HCT116 (cell line): ENCODE measurements around the gene ABCD1. TPM values are rescaled to one million over a fixed set of nuclear protein-coding genes. Genes with fewer than 3 reads are reported as not detected.

Experiments
- ATAC-seq: fragments of 200-7000 bp; cut with Tn5 transposase; 2 replicates; pipeline ENCODE4 v1.9.1; 2020; ENCODE audit warnings: mild to moderate bottlenecking, moderate library complexity
- BruUV-seq: library from RNA; stranded (reverse); fragments of 400-500 nt; replicated peaks from 2 replicates; lab custom pipeline; 2021; lab: Mats Ljungman, UMichigan
- CTCF ChIA-PET: fragments of 300-600 bp; sonication (Branson Sonifier 250); formaldehyde crosslinking; loops from one replicate; lab custom pipeline; 2021; ENCODE audit warnings: antibody characterized with exemption; lab: Charles Lee
- POLR2A ChIA-PET: fragments of 300-600, 350-600 bp; sonication (Branson Sonifier 250); formaldehyde crosslinking; loops from one replicate; lab custom pipeline; 2021; ENCODE audit warnings: antibody characterized with exemption; lab: Charles Lee
- RAD21 ChIA-PET, 2 experiments: fragments of 300-600 bp; sonication (Branson Sonifier 250); formaldehyde crosslinking; loops; one replicate each; lab custom pipeline; 2023; ENCODE audit warnings: low total read pairs in 2 of 2; ENCODE audit not compliant: uncharacterized antibody in 2 of 2, unreplicated experiment in 2 of 2, low non-redundant PET in 1 of 2; lab: Charles Lee
- DNase-seq: peaks from one replicate; pipeline ENCODE4 v3.0.0-alpha.2; 2010; ENCODE audit warnings: low read depth, low spot score
- H2AFZ ChIP-seq: fragments of 200-600 bp; shearing (Covaris generic), sonication (generic); 2 replicates; pipeline ENCODE4 v1.6.1; 2017; ENCODE audit warnings: low read depth, mixed run types, mixed read lengths, antibody characterized with exemption, low read length; ENCODE audit not compliant: poor library complexity, severe bottlenecking
- H3K27ac ChIP-seq: 2 replicates; pipeline ENCODE4 v1.5.1; 2012; ENCODE audit warnings: low read depth, low read length
- H3K27me3 ChIP-seq: fragments of 200-600 bp; sonication (generic); 2 replicates; pipeline ENCODE4 v1.6.1; 2016; ENCODE audit warnings: mixed run types, low read length, mixed read lengths; ENCODE audit not compliant: insufficient read depth
- H3K36me3 ChIP-seq, 2 experiments: fragments of 200-500 bp in 1 of 2; fragments of 200-600 bp in 1 of 2; sonication (Bioruptor generic) in 1 of 2; sonication (generic) in 1 of 2; 2 replicates each; pipeline versions ENCODE4 v1.5.1 to v1.6.1; 2014 to 2016; ENCODE audit warnings: low read length in 2 of 2, inconsistent platforms in 1 of 2, mixed read lengths in 1 of 2, mixed run types in 1 of 2; ENCODE audit not compliant: insufficient read depth in 2 of 2, control insufficient read depth in 1 of 2
- H3K4me1 ChIP-seq, 2 experiments: fragments of 200-600 bp in 1 of 2; sonication (generic) in 1 of 2; 2 replicates each; pipeline versions ENCODE4 v1.5.1 to v1.6.1; 2012 to 2017; ENCODE audit warnings: low read length in 2 of 2, inconsistent platforms in 1 of 2, mild to moderate bottlenecking in 1 of 2, mixed read lengths in 1 of 2, mixed run types in 1 of 2, moderate library complexity in 1 of 2; ENCODE audit not compliant: insufficient read depth in 2 of 2, control insufficient read depth in 1 of 2
- H3K4me2 ChIP-seq: fragments of 200-600 bp; sonication (generic); 2 replicates; pipeline ENCODE4 v1.6.1; 2017; ENCODE audit warnings: mixed run types, low read length, mixed read lengths
- H3K4me3 ChIP-seq, 2 experiments: fragments of 200-600 bp in 1 of 2; sonication (generic) in 1 of 2; replicated peaks in 1 of 2; 2 replicates each; pipeline ENCODE4 v1.5.1; 2011 to 2016; ENCODE audit warnings: low read length in 2 of 2, control low read depth in 1 of 2, low read depth in 1 of 2, mild to moderate bottlenecking in 1 of 2, mixed read lengths in 1 of 2, mixed run types in 1 of 2
- H3K79me2 ChIP-seq: fragments of 200-600 bp; sonication (generic); 2 replicates; pipeline ENCODE4 v1.6.1; 2017; ENCODE audit warnings: mild to moderate bottlenecking, mixed run types, low read length, moderate library complexity, mixed read lengths; ENCODE audit not compliant: insufficient read depth
- H3K9ac ChIP-seq: fragments of 200-600 bp; sonication (generic); 2 replicates; pipeline ENCODE4 v1.6.1; 2016; ENCODE audit warnings: low read length, mixed read lengths
- H3K9me2 ChIP-seq: fragments of 200-600 bp; sonication (generic), shearing (Covaris generic); 2 replicates; pipeline ENCODE4 v1.6.1; 2017; ENCODE audit warnings: mixed run types, mild to moderate bottlenecking, moderate library complexity; ENCODE audit not compliant: insufficient read depth
- H3K9me3 ChIP-seq, 2 experiments: fragments of 200-500 bp in 1 of 2; fragments of 200-600 bp in 1 of 2; sonication (Bioruptor generic) in 1 of 2; sonication (generic) in 1 of 2; 2 replicates each; pipeline ENCODE4 v1.6.1; 2014 to 2017; ENCODE audit warnings: low read length in 2 of 2, mixed read lengths in 2 of 2, inconsistent platforms in 1 of 2, low read depth in 1 of 2, mild to moderate bottlenecking in 1 of 2, mixed run types in 1 of 2, moderate library complexity in 1 of 2; ENCODE audit not compliant: control insufficient read depth in 1 of 2, insufficient read depth in 1 of 2
- H4K20me1 ChIP-seq: fragments of 200-600 bp; sonication (generic), shearing (Covaris generic); 2 replicates; pipeline ENCODE4 v1.6.1; 2017; ENCODE audit warnings: mixed run types, mild to moderate bottlenecking, moderate library complexity; ENCODE audit not compliant: insufficient read depth
- ELF1 ChIP-seq: IDR thresholded peaks from 2 replicates; pipeline ENCODE4 v1.6.1; 2012; ENCODE audit warnings: low read depth, borderline replicate concordance
- EZH2 ChIP-seq: fragments of 200-600 bp; sonication (generic); IDR thresholded peaks from 2 replicates; pipeline ENCODE4 v1.6.1; 2017; ENCODE audit warnings: antibody characterized with exemption, mixed run types
- EZH2phosphoT487 ChIP-seq: fragments of 200-600 bp; IDR thresholded peaks from 2 replicates; pipeline ENCODE4 v1.6.1; 2018; ENCODE audit warnings: antibody characterized with exemption, borderline replicate concordance
- MAX ChIP-seq: IDR thresholded peaks from 2 replicates; pipeline ENCODE4 v1.6.1; 2012
- POLR2AphosphoS5 ChIP-seq: IDR thresholded peaks from 2 replicates; pipeline ENCODE4 v1.6.1; 2011; ENCODE audit warnings: mild to moderate bottlenecking, low read depth, low read length, moderate library complexity
- RAD21 ChIP-seq: IDR thresholded peaks from 2 replicates; pipeline ENCODE4 v1.6.1; 2012; ENCODE audit warnings: low read depth, mild to moderate bottlenecking
- SIN3A ChIP-seq: IDR thresholded peaks from 2 replicates; pipeline ENCODE4 v1.6.1; 2012; ENCODE audit warnings: low read depth
- TCF7L2 ChIP-seq: IDR thresholded peaks from 2 replicates; pipeline ENCODE4 v1.7.0; 2011; ENCODE audit warnings: borderline replicate concordance, inconsistent platforms; ENCODE audit not compliant: insufficient read depth, insufficient read length; ENCODE audit errors: extremely low read depth
- YY1 ChIP-seq: IDR thresholded peaks from 2 replicates; pipeline ENCODE4 v1.6.1; 2011; ENCODE audit warnings: low read length, low read depth, moderate library complexity, mild to moderate bottlenecking; ENCODE audit not compliant: insufficient replicate concordance; ENCODE audit errors: extremely low read depth
- ZBTB33 ChIP-seq: IDR thresholded peaks from 2 replicates; pipeline ENCODE4 v1.6.1; 2011; ENCODE audit warnings: mild to moderate bottlenecking, low read length, moderate library complexity; ENCODE audit not compliant: insufficient replicate concordance; ENCODE audit errors: extremely low read depth
- ZFX ChIP-seq: fragments of 450-650 bp; IDR thresholded peaks from 2 replicates; pipeline ENCODE4 v1.6.1; 2017
- intact Hi-C: fragments of 100-400 bp; cut with micrococcal nuclease; formaldehyde crosslinking; loops from 2 replicates; pipeline ENCODE4 v1.10.0; 2022
- total RNA-seq: library from RNA; stranded (reverse); gene quantifications from one replicate; pipeline ENCODE4 v1.2.1, GENCODE V29; 2021; ENCODE audit not compliant: unreplicated experiment
- TF ChIP-seq, protein P1 (sequence below): IDR thresholded peaks from 2 replicates; pipeline ENCODE4 v1.6.1; 2012; ENCODE audit warnings: low read depth
- TF ChIP-seq, protein P2 (sequence below): IDR thresholded peaks from 2 replicates; pipeline ENCODE4 v1.6.1; 2012

The ABCD1 gene
- total RNA-seq, 1 experiment from 2014 or later, result 7.1 TPM

DNA sequence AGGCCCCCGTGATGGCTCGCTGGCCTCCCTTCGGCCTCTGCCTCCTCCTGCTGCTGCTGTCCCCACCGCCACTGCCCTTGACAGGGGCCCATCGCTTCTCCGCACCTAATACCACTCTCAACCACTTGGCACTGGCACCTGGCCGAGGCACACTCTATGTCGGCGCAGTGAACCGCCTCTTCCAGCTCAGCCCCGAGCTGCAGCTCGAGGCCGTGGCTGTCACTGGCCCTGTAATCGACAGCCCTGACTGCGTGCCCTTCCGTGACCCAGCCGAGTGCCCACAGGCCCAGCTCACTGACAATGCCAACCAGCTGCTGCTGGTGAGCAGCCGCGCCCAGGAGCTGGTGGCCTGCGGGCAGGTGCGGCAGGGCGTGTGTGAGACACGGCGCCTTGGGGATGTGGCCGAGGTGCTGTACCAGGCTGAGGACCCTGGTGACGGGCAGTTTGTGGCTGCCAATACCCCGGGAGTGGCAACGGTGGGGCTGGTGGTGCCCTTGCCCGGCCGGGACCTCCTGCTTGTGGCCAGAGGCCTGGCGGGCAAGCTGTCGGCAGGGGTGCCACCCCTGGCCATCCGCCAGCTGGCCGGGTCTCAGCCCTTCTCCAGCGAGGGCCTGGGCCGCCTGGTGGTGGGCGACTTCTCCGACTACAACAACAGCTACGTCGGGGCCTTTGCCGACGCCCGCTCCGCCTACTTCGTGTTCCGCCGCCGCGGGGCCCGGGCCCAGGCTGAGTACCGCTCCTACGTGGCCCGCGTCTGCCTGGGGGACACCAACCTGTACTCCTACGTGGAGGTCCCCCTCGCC is 42.4 kb downstream of the ABCD1 start:
- TF ChIP-seq YY1, result no peak
- no peak for TF ChIP-seq EZH2phosphoT487
- no peak for TF ChIP-seq MAX
- no peak for TF ChIP-seq EZH2
- TF ChIP-seq TCF7L2, result no peak
- TF ChIP-seq, protein P1, sequence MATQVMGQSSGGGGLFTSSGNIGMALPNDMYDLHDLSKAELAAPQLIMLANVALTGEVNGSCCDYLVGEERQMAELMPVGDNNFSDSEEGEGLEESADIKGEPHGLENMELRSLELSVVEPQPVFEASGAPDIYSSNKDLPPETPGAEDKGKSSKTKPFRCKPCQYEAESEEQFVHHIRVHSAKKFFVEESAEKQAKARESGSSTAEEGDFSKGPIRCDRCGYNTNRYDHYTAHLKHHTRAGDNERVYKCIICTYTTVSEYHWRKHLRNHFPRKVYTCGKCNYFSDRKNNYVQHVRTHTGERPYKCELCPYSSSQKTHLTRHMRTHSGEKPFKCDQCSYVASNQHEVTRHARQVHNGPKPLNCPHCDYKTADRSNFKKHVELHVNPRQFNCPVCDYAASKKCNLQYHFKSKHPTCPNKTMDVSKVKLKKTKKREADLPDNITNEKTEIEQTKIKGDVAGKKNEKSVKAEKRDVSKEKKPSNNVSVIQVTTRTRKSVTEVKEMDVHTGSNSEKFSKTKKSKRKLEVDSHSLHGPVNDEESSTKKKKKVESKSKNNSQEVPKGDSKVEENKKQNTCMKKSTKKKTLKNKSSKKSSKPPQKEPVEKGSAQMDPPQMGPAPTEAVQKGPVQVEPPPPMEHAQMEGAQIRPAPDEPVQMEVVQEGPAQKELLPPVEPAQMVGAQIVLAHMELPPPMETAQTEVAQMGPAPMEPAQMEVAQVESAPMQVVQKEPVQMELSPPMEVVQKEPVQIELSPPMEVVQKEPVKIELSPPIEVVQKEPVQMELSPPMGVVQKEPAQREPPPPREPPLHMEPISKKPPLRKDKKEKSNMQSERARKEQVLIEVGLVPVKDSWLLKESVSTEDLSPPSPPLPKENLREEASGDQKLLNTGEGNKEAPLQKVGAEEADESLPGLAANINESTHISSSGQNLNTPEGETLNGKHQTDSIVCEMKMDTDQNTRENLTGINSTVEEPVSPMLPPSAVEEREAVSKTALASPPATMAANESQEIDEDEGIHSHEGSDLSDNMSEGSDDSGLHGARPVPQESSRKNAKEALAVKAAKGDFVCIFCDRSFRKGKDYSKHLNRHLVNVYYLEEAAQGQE, result no peak
- TF ChIP-seq ZBTB33, result no peak
- TF ChIP-seq POLR2AphosphoS5, result no peak
- no peak for TF ChIP-seq SIN3A
- TF ChIP-seq ELF1, result no peak
- TF ChIP-seq, protein P2, sequence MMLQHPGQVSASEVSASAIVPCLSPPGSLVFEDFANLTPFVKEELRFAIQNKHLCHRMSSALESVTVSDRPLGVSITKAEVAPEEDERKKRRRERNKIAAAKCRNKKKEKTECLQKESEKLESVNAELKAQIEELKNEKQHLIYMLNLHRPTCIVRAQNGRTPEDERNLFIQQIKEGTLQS, result no peak
- no peak for TF ChIP-seq RAD21
- TF ChIP-seq ZFX, result no peak
- TF ChIP-seq, all 23 proteins: peak for 0
- CTCF ChIA-PET, result interaction anchor here (1.3 kb wide), 1 partner anchor 180 kb away, joined by 3 read pairs; no protein-coding TSS in a partner anchor
- peaks cover 0 to 10% of the 10 kb centered on the region in 2 experiments; a peak in 2 of 4 replicates for H3K4me1 ChIP-seq
- BruUV-seq, result no TSS peak
- no peaks in the 10 kb centered on the region for H3K9me3 ChIP-seq
- no peaks in the 10 kb centered on the region for H3K9me2 ChIP-seq
- no peak for DNase-seq
- no peaks in the 10 kb centered on the region for H3K27me3 ChIP-seq
- no peaks in the 10 kb centered on the region for H3K36me3 ChIP-seq
- ATAC-seq, result no peak
- no peak overlapping the region for H3K27ac ChIP-seq
- POLR2A ChIA-PET, result no interaction called here
- H2AFZ ChIP-seq, result no peak overlapping the region
- no peak overlapping the region for H3K9ac ChIP-seq
- no peak overlapping the region for H3K4me3 ChIP-seq
- no peaks in the 10 kb centered on the region for H4K20me1 ChIP-seq
- H3K4me2 ChIP-seq, result no peak overlapping the region
- H3K79me2 ChIP-seq, result no peaks in the 10 kb centered on the region
- intact Hi-C loops, result no loop called here
- RAD21 ChIA-PET, result no interaction called here
